A549 (cell line): ENCODE data around the gene FKTN. TPM values are rescaled to one million over a fixed set of nuclear protein-coding genes. Genes with fewer than 3 reads are reported as not detected.

Experiments used
- ATAC-seq, 2 experiments: fragments of 200-7000 bp in 1 of 2; fragments of >200 bp in 1 of 2; cut with Nextera tagmentation in 1 of 2; cut with Tn5 transposase in 1 of 2; 3 replicates each; pipeline versions ENCODE4 v1.8.0 to v1.9.1; 2018 to 2020; ENCODE audit warnings: mild to moderate bottlenecking in 1 of 2, moderate library complexity in 1 of 2
- CTCF ChIA-PET: fragments of 300-600 bp; sonication (Branson Sonifier 250); formaldehyde crosslinking; extraction: SDS; loops from one replicate; lab custom pipeline; 2021; ENCODE audit warnings: antibody characterized with exemption, inconsistent platforms; lab: Yijun Ruan, JAX
- POLR2A ChIA-PET: fragments of 350-600 bp; formaldehyde crosslinking; extraction: SDS; loops from one replicate; lab custom pipeline; 2021; ENCODE audit warnings: antibody characterized with exemption, inconsistent platforms; lab: Yijun Ruan, JAX
- DNase-seq, 2 experiments: peaks; one replicate each; pipeline versions ENCODE4 v3.0.0 to v3.0.0-alpha.2; 2011 to 2016; ENCODE audit warnings: low read depth in 1 of 2, low spot score in 1 of 2
- FAIRE-seq: peaks from 2 replicates; lab custom pipeline; 2011; peaks lifted over from hg19 to GRCh38; lab: Jason Lieb, UNC
- H3K27ac ChIP-seq, 2 experiments: fragments of >200 bp; sonication (Bioruptor Twin); formaldehyde crosslinking; 3 replicates each; pipeline ENCODE4 v1.5.1; 2016 to 2017
- H3K4me1 ChIP-seq: fragments of >200 bp; sonication (Bioruptor Twin); formaldehyde crosslinking; 3 replicates; pipeline ENCODE4 v1.6.1; 2016
- H3K4me2 ChIP-seq: fragments of >200 bp; sonication (Bioruptor Twin); formaldehyde crosslinking; 3 replicates; pipeline ENCODE4 v1.6.1; 2016
- H3K4me3 ChIP-seq: fragments of >200 bp; sonication (Bioruptor Twin); formaldehyde crosslinking; 3 replicates; pipeline ENCODE4 v1.5.1; 2016
- H3K9me3 ChIP-seq: fragments of >200 bp; sonication (Bioruptor Twin); formaldehyde crosslinking; 3 replicates; pipeline ENCODE4 v1.6.1; 2016
- BCL3 ChIP-seq: fragments of >200 bp; sonication (Bioruptor Twin); formaldehyde crosslinking; IDR thresholded peaks from 3 replicates; pipeline ENCODE4 v1.6.1; 2016
- ESRRA ChIP-seq: fragments of 150-350 bp; IDR thresholded peaks from 2 replicates; pipeline ENCODE4 v1.6.1; 2014; ENCODE audit warnings: mild to moderate bottlenecking, low read length, borderline replicate concordance
- FOSL2 ChIP-seq, 2 experiments: fragments of 450-650 bp in 1 of 2; fragments of >200 bp in 1 of 2; sonication (Bioruptor Twin) in 1 of 2; formaldehyde crosslinking; IDR thresholded peaks; 2 replicates each; pipeline versions ENCODE4 v1.5.0 to v1.6.1; 2016 to 2020; ENCODE audit warnings: mild to moderate bottlenecking in 1 of 2, moderate library complexity in 1 of 2
- GATA3 ChIP-seq: IDR thresholded peaks from 2 replicates; pipeline ENCODE4 v1.6.1; 2012; ENCODE audit warnings: borderline replicate concordance
- HES2 ChIP-seq: fragments of >200 bp; sonication (Bioruptor Twin); formaldehyde crosslinking; IDR thresholded peaks from 2 replicates; pipeline ENCODE4 v1.6.1; 2016
- HEYL ChIP-seq: fragments of 250-450 bp; sonication (Bioruptor Pico); IDR thresholded peaks from 2 replicates; pipeline ENCODE4 v1.8.0; 2021; ENCODE audit warnings: mild to moderate bottlenecking, moderate library complexity
- MAX ChIP-seq: IDR thresholded peaks from 2 replicates; pipeline ENCODE4 v1.6.1; 2012
- NR3C1 ChIP-seq: fragments of >200 bp; sonication (Bioruptor Twin); formaldehyde crosslinking; IDR thresholded peaks from 3 replicates; pipeline ENCODE4 v1.6.1; 2017
- PBX3 ChIP-seq: IDR thresholded peaks from 2 replicates; pipeline ENCODE4 v1.6.1; 2012
- POLR2AphosphoS2 ChIP-seq: conservative IDR thresholded peaks from 2 replicates; pipeline ENCODE4 v1.6.1; 2012; ENCODE audit warnings: low read length, improper control_type of control experiment, inconsistent platforms
- RARB ChIP-seq: fragments of 250-450 bp; sonication (Bioruptor Pico); IDR thresholded peaks from 2 replicates; pipeline ENCODE4 v1.8.0; 2021; ENCODE audit warnings: mild to moderate bottlenecking, moderate library complexity
- REST ChIP-seq: fragments of 200-600 bp; sonication (generic); IDR thresholded peaks from 2 replicates; pipeline ENCODE4 v1.6.1; 2016; ENCODE audit warnings: antibody characterized with exemption, mild to moderate bottlenecking, moderate library complexity
- TFCP2L1 ChIP-seq: fragments of 250-450 bp; sonication (Bioruptor Pico); IDR thresholded peaks from 2 replicates; pipeline ENCODE4 v1.5.0; 2021; ENCODE audit warnings: mild to moderate bottlenecking
- USF2 ChIP-seq: fragments of 450-650 bp; IDR thresholded peaks from 2 replicates; pipeline ENCODE4 v1.6.1; 2014; ENCODE audit warnings: antibody characterized with exemption
- ZSCAN20 ChIP-seq: fragments of 250-450 bp; sonication (Bioruptor Pico); IDR thresholded peaks from 2 replicates; pipeline ENCODE4 v1.8.0; 2022; ENCODE audit warnings: mild to moderate bottlenecking, moderate library complexity
- WGBS: methylation state at CpG from one replicate; pipeline ENCODE4 v1.1.6; 2017; ENCODE audit errors: missing lambda C conversion rate; 5-methylcytosine and 5-hydroxymethylcytosine counted together
- polyA plus RNA-seq, 4 experiments: library from polyadenylated mRNA; depleted of rRNA in 3 of 4; stranded (reverse); fragments of >200 nt; fragmentation: RNase III in 1 of 4; extraction: RNeasy Plus Mini Kit Qiagen cat#74134 plus additional on column Dnase treatment in 1 of 4; gene quantifications; 2 replicates in 3 of 4; 3 replicates in 1 of 4; pipeline ENCODE4 v1.2.3, GENCODE V29; 2011 to 2017

FKTN gene
- polyA plus RNA-seq, 2 of the 4 experiments (the other 2 are of a cell fraction), result 10.3 to 21.0 TPM

GRCh38 chr9:105676351-105676923 lies 118.5 kb downstream of the FKTN start:
- Histone ChIP-seq H3K4me1 (peaks cover 6% of the 10 kb centered on the region; the same call in 1 of the 3 replicates), H3K4me3 (no peak overlapping the region), H3K27ac (no peak overlapping the region), H3K4me2 (no peak overlapping the region), H3K9me3 (no peaks in the 10 kb centered on the region)
- no peak for FAIRE-seq
- ATAC-seq, result no peak
- no peak for DNase-seq
- POLR2A ChIA-PET, result no interaction called here
- TF ChIP-seq PBX3, result no peak
- TF ChIP-seq ZSCAN20 (CRISPR knock-in tag), result no peak
- TF ChIP-seq HEYL (CRISPR knock-in tag), result no peak
- no peak for TF ChIP-seq FOSL2 (IDR thresholded peaks at IDR 0.05)
- TF ChIP-seq FOSL2 (CRISPR knock-in tag; IDR thresholded peaks at IDR 0.05), result no peak
- no peak for TF ChIP-seq REST
- TF ChIP-seq BCL3, result no peak
- TF ChIP-seq TFCP2L1, result no peak
- no peak for TF ChIP-seq NR3C1
- no peak for TF ChIP-seq MAX
- TF ChIP-seq POLR2AphosphoS2, result no peak
- no peak for TF ChIP-seq ESRRA
- no peak for TF ChIP-seq HES2
- TF ChIP-seq RARB (CRISPR knock-in tag), result no peak
- TF ChIP-seq, all 56 proteins: peak for 0
- WGBS, result 45% methylated on average over 6 of the region's 6 CpGs
- CTCF ChIA-PET, result no interaction called here

- DNase-seq (no peak), ATAC-seq (no peak), FAIRE-seq (no peak)
- Histone ChIP-seq H3K4me1 (peaks cover 6% of the 10 kb centered on the region; the same call in 1 of the 3 replicates), H3K9me3 (no peaks in the 10 kb centered on the region), H3K4me3 (no peak overlapping the region), H3K4me2 (no peak overlapping the region), H3K27ac (no peak overlapping the region)
- ChIA-PET CTCF (interaction anchor here (2.1 kb wide), 1 partner anchor 13 kb away, joined by 9 read pairs; no protein-coding TSS in a partner anchor), POLR2A (no interaction called here)
- TF ChIP-seq USF2, result no peak
- TF ChIP-seq GATA3, result no peak
- TF ChIP-seq HEYL (CRISPR knock-in tag), result no peak
- WGBS, result 94% methylated on average over 1 of the region's 1 CpG
Measured at GRCh38 chr9:105678163-105678562, 120.2 kb downstream of the FKTN start.
